22Rv1 (cell line): ENCODE results near the gene WWTR1.

Source experiments
- H3K27ac ChIP-seq: fragments of 450-650 bp; 2 replicates; pipeline ENCODE4 v1.5.1; 2017
- CTCF ChIP-seq: fragments of 450-650 bp; IDR thresholded peaks from 2 replicates; pipeline ENCODE4 v1.5.1; 2017; ENCODE audit warnings: mild to moderate bottlenecking
- ZFX ChIP-seq: fragments of 450-650 bp; IDR thresholded peaks from 2 replicates; pipeline ENCODE4 v1.6.1; 2017; ENCODE audit warnings: antibody characterized with exemption, borderline replicate concordance

Gene WWTR1

GRCh38 chr3:149667576-149667975, 9.8 kb upstream of the WWTR1 start:
- TF ChIP-seq CTCF: no peak
- TF ChIP-seq ZFX: no peak
- no peak overlapping the region for H3K27ac ChIP-seq

GRCh38 chr3:149663966-149664365, 6.1 kb upstream of the WWTR1 start:
- H3K27ac ChIP-seq: no peak overlapping the region
- TF ChIP-seq CTCF (no peak), ZFX (no peak)

- TF ChIP-seq CTCF (no peak), ZFX (no peak)
- H3K27ac ChIP-seq: no peak overlapping the region
Measured at GRCh38 chr3:149662240-149662887, 4.5 kb upstream of the WWTR1 start.

GRCh38 chr3:149660462-149660861, 2.6 kb upstream of the WWTR1 start:
- H3K27ac ChIP-seq: no peak overlapping the region
- TF ChIP-seq ZFX (no peak), CTCF (no peak)

- TF ChIP-seq ZFX: no peak
- H3K27ac ChIP-seq: peak overlapping the region; percentile 74
Measured at GRCh38 chr3:149658744-149659497, 1.1 kb upstream of the WWTR1 start.

GRCh38 chr3:149657321-149657925, 402 bp downstream of the WWTR1 start:
- H3K27ac ChIP-seq: peak overlapping the region; percentile 74
- TF ChIP-seq CTCF (no peak), ZFX (no peak)

- no peak overlapping the region for H3K27ac ChIP-seq
- TF ChIP-seq ZFX: no peak
- TF ChIP-seq CTCF: no peak
Measured at GRCh38 chr3:149655826-149656574, 1.8 kb downstream of the WWTR1 start.
